H1 (cell line): ENCODE results near the gene VAPB.

ENCODE experiments used
- CHD1 ChIP-seq: IDR thresholded peaks from 2 replicates; pipeline ENCODE4 v1.6.1; 2012; ENCODE audit warnings: low read depth, low read length, improper control_type of control experiment
- CTCF ChIP-seq, 3 experiments: IDR thresholded peaks; 1 replicate in 2 of 3; 2 replicates in 1 of 3; pipeline versions ENCODE4 v1.5.1 to v1.6.1; 2011; ENCODE audit warnings: low read length in 3 of 3, mild to moderate bottlenecking in 3 of 3, inconsistent platforms in 2 of 3, low read depth in 1 of 3, moderate library complexity in 1 of 3; ENCODE audit not compliant: insufficient read depth in 1 of 3; ENCODE audit errors: control extremely low read depth in 1 of 3
- GABPA ChIP-seq: IDR thresholded peaks from 2 replicates; pipeline ENCODE4 v1.6.1; 2011; ENCODE audit warnings: mild to moderate bottlenecking, low read length, moderate library complexity, borderline replicate concordance; ENCODE audit not compliant: insufficient read depth
- HDAC2 ChIP-seq, 2 experiments: fragments of 300-600 bp in 1 of 2; sonication (generic) in 1 of 2; IDR thresholded peaks; 2 replicates each; pipeline ENCODE4 v1.6.1; 2011 to 2012; ENCODE audit warnings: low read depth in 2 of 2, low read length in 2 of 2, mild to moderate bottlenecking in 2 of 2, moderate library complexity in 2 of 2, borderline replicate concordance in 1 of 2, inconsistent platforms in 1 of 2
- JUND ChIP-seq: IDR thresholded peaks from 2 replicates; pipeline ENCODE4 v1.6.1; 2011; ENCODE audit warnings: mild to moderate bottlenecking, improper control_type of control experiment, low read length
- NRF1 ChIP-seq: IDR thresholded peaks from 2 replicates; pipeline ENCODE4 v1.6.1; 2011; ENCODE audit warnings: mild to moderate bottlenecking, low read depth, low read length, improper control_type of control experiment
- RXRA ChIP-seq: IDR thresholded peaks from 2 replicates; pipeline ENCODE4 v1.6.1; 2011; ENCODE audit warnings: low read depth, mild to moderate bottlenecking, low read length, moderate library complexity; ENCODE audit not compliant: insufficient read depth
- SP1 ChIP-seq: IDR thresholded peaks from 2 replicates; pipeline ENCODE4 v1.6.1; 2011; ENCODE audit warnings: low read depth, low read length
- SRF ChIP-seq: IDR thresholded peaks from 2 replicates; pipeline ENCODE4 v1.6.1; 2011; ENCODE audit warnings: mild to moderate bottlenecking, low read depth, low read length, moderate library complexity
- SUZ12 ChIP-seq: fragments of 200-600 bp; sonication (generic); IDR thresholded peaks from 2 replicates; pipeline ENCODE4 v1.6.1; 2012; ENCODE audit warnings: mild to moderate bottlenecking, inconsistent platforms, low read length, moderate library complexity, mixed read lengths
- USF2 ChIP-seq: IDR thresholded peaks from 2 replicates; pipeline ENCODE4 v1.6.1; 2011; ENCODE audit warnings: low read length, improper control_type of control experiment
- ZNF274 ChIP-seq: IDR thresholded peaks from 2 replicates; pipeline ENCODE4 v1.7.0; 2012; ENCODE audit warnings: low read length, borderline replicate concordance; ENCODE audit errors: extremely low read depth

GRCh38 chr20:58401162-58401561 is 12.1 kb downstream of the VAPB start:
- no peak for TF ChIP-seq CHD1
- no peak for TF ChIP-seq CTCF (IDR thresholded peaks at IDR 0.05; ENCODE audit: control extremely low read depth in 1 of 3, insufficient read depth in 1 of 3, low read depth in 1 of 3, low read length in 3 of 3)
- TF ChIP-seq ZNF274, result no peak
- TF ChIP-seq USF2, result no peak
- no peak for TF ChIP-seq RXRA
- no peak for TF ChIP-seq SRF
- TF ChIP-seq HDAC2 (IDR thresholded peaks at IDR 0.05; ENCODE audit: borderline replicate concordance in 1 of 2, low read depth in 2 of 2, low read length in 2 of 2), result no peak
- TF ChIP-seq SP1, result no peak
- no peak for TF ChIP-seq GABPA
- TF ChIP-seq JUND, result no peak
- no peak for TF ChIP-seq NRF1
- no peak for TF ChIP-seq SUZ12
